ENCODE measurements around the gene CCDC69. TPM values are rescaled to one million over a fixed set of nuclear protein-coding genes. Genes with fewer than 3 reads are reported as not detected.
A peak's percentile ranks its signal among the peaks of the same experiment; 100 is the strongest.

CCDC69 gene
- 1.2 TPM for total RNA-seq (ENCODE audit: unreplicated experiment)
- long read RNA-seq: 0 reads

GRCh38 chr5:151223447-151224264 is at the start of gene CCDC69:
CCDC69 (minus strand) TSS chr5:151224092; CDS start chr5:151223970, 122 bp downstream.
- DNase-seq (ENCODE audit: low spot score): peak; percentile 79
- no peak for TF ChIP-seq CTCF (IDR thresholded peaks at IDR 0.05; ENCODE audit: unreplicated experiment)
- H3K36me3 Mint-ChIP-seq (ENCODE audit: low read depth, unreplicated experiment): no peaks in the 10 kb centered on the region
- H3K27ac Mint-ChIP-seq (ENCODE audit: unreplicated experiment): no peak within 1 kb of the TSS
- H3K9me3 Mint-ChIP-seq (ENCODE audit: unreplicated experiment): no peaks in the 10 kb centered on the region
- H3K27me3 Mint-ChIP-seq (ENCODE audit: unreplicated experiment): peaks cover 12% of the 10 kb centered on the region
- no peaks in the 10 kb centered on the region for H3K4me1 Mint-ChIP-seq (ENCODE audit: unreplicated experiment)
- H3K4me3 Mint-ChIP-seq (ENCODE audit: unreplicated experiment): no peak within 1 kb of the TSS

- H3K9me3 Mint-ChIP-seq (ENCODE audit: unreplicated experiment): no peaks in the 10 kb centered on the region
- no peak overlapping the region for H3K4me3 Mint-ChIP-seq (ENCODE audit: unreplicated experiment)
- no peak overlapping the region for H3K27ac Mint-ChIP-seq (ENCODE audit: unreplicated experiment)
- peaks cover 15% of the 10 kb centered on the region for H3K36me3 Mint-ChIP-seq (ENCODE audit: low read depth, unreplicated experiment)
- TF ChIP-seq CTCF (IDR thresholded peaks at IDR 0.05; ENCODE audit: unreplicated experiment): no peak
- H3K27me3 Mint-ChIP-seq (ENCODE audit: unreplicated experiment): no peaks in the 10 kb centered on the region
- DNase-seq (ENCODE audit: low spot score): no peak
- H3K4me1 Mint-ChIP-seq (ENCODE audit: unreplicated experiment): no peaks in the 10 kb centered on the region
These were observed 47.4 kb upstream of the CCDC69 start for GRCh38 chr5:151271336-151271735.

- no peak for TF ChIP-seq CTCF (IDR thresholded peaks at IDR 0.05; ENCODE audit: unreplicated experiment)
- Mint-ChIP-seq H3K27ac (ENCODE audit: unreplicated experiment) (no peak overlapping the region), H3K9me3 (ENCODE audit: unreplicated experiment) (no peaks in the 10 kb centered on the region), H3K4me3 (ENCODE audit: unreplicated experiment) (no peak overlapping the region), H3K27me3 (ENCODE audit: unreplicated experiment) (no peaks in the 10 kb centered on the region), H3K36me3 (ENCODE audit: low read depth, unreplicated experiment) (peaks cover 15% of the 10 kb centered on the region), H3K4me1 (ENCODE audit: unreplicated experiment) (no peaks in the 10 kb centered on the region)
- DNase-seq (ENCODE audit: low spot score): no peak
These were observed 46.7 kb upstream of the CCDC69 start for GRCh38 chr5:151270599-151270998.

GRCh38 chr5:151267491-151268260 is 43.8 kb upstream of the CCDC69 start:
- H3K27me3 Mint-ChIP-seq (ENCODE audit: unreplicated experiment): no peaks in the 10 kb centered on the region
- no peak overlapping the region for H3K27ac Mint-ChIP-seq (ENCODE audit: unreplicated experiment)
- no peak for DNase-seq (ENCODE audit: low spot score)
- H3K9me3 Mint-ChIP-seq (ENCODE audit: unreplicated experiment): no peaks in the 10 kb centered on the region
- H3K36me3 Mint-ChIP-seq (ENCODE audit: low read depth, unreplicated experiment): peaks cover 18% of the 10 kb centered on the region
- TF ChIP-seq CTCF (IDR thresholded peaks at IDR 0.05; ENCODE audit: unreplicated experiment): no peak
- H3K4me3 Mint-ChIP-seq (ENCODE audit: unreplicated experiment): no peak overlapping the region
- peaks cover 3% of the 10 kb centered on the region for H3K4me1 Mint-ChIP-seq (ENCODE audit: unreplicated experiment)

- Mint-ChIP-seq H3K27ac (ENCODE audit: unreplicated experiment) (no peak overlapping the region), H3K4me3 (ENCODE audit: unreplicated experiment) (no peak overlapping the region), H3K9me3 (ENCODE audit: unreplicated experiment) (no peaks in the 10 kb centered on the region), H3K36me3 (ENCODE audit: low read depth, unreplicated experiment) (peaks cover 19% of the 10 kb centered on the region), H3K27me3 (ENCODE audit: unreplicated experiment) (no peaks in the 10 kb centered on the region), H3K4me1 (ENCODE audit: unreplicated experiment) (peaks cover 3% of the 10 kb centered on the region)
- no peak for DNase-seq (ENCODE audit: low spot score)
- no peak for TF ChIP-seq CTCF (IDR thresholded peaks at IDR 0.05; ENCODE audit: unreplicated experiment)
These were observed 40.2 kb upstream of the CCDC69 start for GRCh38 chr5:151264113-151264512.

Data from endothelial cell (in vitro differentiated cells).